H9 (cell line): Measurements from ENCODE around the gene MYH7. TPM values are rescaled to one million over a fixed set of nuclear protein-coding genes. Genes with fewer than 3 reads are reported as not detected.

Source experiments
- DNase-seq: peaks from one replicate; pipeline ENCODE4 v3.0.0-alpha.2; 2017
- H2AFZ ChIP-seq: one replicate; pipeline ENCODE4 v1.6.1; 2013; ENCODE audit warnings: mild to moderate bottlenecking, low read length, control low read depth, moderate library complexity
- H2AK5ac ChIP-seq: 2 replicates; pipeline ENCODE4 v1.6.1; 2013; ENCODE audit warnings: low read length, control low read depth, mixed read lengths; ENCODE audit not compliant: insufficient read length
- H2BK120ac ChIP-seq: one replicate; pipeline ENCODE4 v1.6.1; 2013; ENCODE audit warnings: low read depth, mild to moderate bottlenecking, low read length, control low read depth, inconsistent platforms; ENCODE audit not compliant: poor library complexity, severe bottlenecking
- H2BK12ac ChIP-seq: 2 replicates; pipeline ENCODE4 v1.6.1; 2013; ENCODE audit warnings: low read length, control low read depth, mixed read lengths, low read depth; ENCODE audit not compliant: insufficient read length
- H2BK15ac ChIP-seq: 2 replicates; pipeline ENCODE4 v1.6.1; 2013; ENCODE audit warnings: low read depth, low read length, control low read depth
- H2BK20ac ChIP-seq: one replicate; pipeline ENCODE4 v1.6.1; 2013; ENCODE audit warnings: low read depth, mild to moderate bottlenecking, low read length, control low read depth, inconsistent platforms; ENCODE audit not compliant: poor library complexity, severe bottlenecking
- H2BK5ac ChIP-seq: 2 replicates; pipeline ENCODE4 v1.6.1; 2013; ENCODE audit warnings: low read length, control low read depth, mixed read lengths; ENCODE audit not compliant: insufficient read length
- H3K14ac ChIP-seq: 2 replicates; pipeline ENCODE4 v1.6.1; 2013; ENCODE audit warnings: low read length, control low read depth; ENCODE audit not compliant: insufficient read depth
- H3K18ac ChIP-seq: 2 replicates; pipeline ENCODE4 v1.6.1; 2013; ENCODE audit warnings: low read depth, mild to moderate bottlenecking, mixed read lengths, low read length, control low read depth; ENCODE audit not compliant: insufficient read length
- H3K23ac ChIP-seq: 2 replicates; pipeline ENCODE4 v1.6.1; 2013; ENCODE audit warnings: low read length, control low read depth, mixed read lengths, low read depth; ENCODE audit not compliant: insufficient read length
- H3K23me2 ChIP-seq: 2 replicates; pipeline ENCODE4 v1.6.1; 2013; ENCODE audit warnings: low read depth, mild to moderate bottlenecking, mixed read lengths, low read length, control low read depth; ENCODE audit not compliant: insufficient read length, poor library complexity, severe bottlenecking
- H3K27ac ChIP-seq: 2 replicates; pipeline ENCODE4 v1.5.1; 2013; ENCODE audit warnings: low read length, control low read depth, mixed read lengths, low read depth; ENCODE audit not compliant: insufficient read length
- H3K27me3 ChIP-seq: 2 replicates; pipeline ENCODE4 v1.6.1; 2013; ENCODE audit warnings: low read length, control low read depth, inconsistent platforms; ENCODE audit not compliant: insufficient read depth
- H3K4ac ChIP-seq: 2 replicates; pipeline ENCODE4 v1.6.1; 2013; ENCODE audit warnings: low read depth, mild to moderate bottlenecking, control low read depth, inconsistent platforms, low read length, moderate library complexity
- H3K4me1 ChIP-seq: 2 replicates; pipeline ENCODE4 v1.6.1; 2013; ENCODE audit warnings: low read length, control low read depth, inconsistent platforms; ENCODE audit not compliant: insufficient read depth
- H3K4me2 ChIP-seq: 2 replicates; pipeline ENCODE4 v1.6.1; 2013; ENCODE audit warnings: low read length, control low read depth, mixed read lengths; ENCODE audit not compliant: insufficient read length, insufficient read depth
- H3K56ac ChIP-seq: 2 replicates; pipeline ENCODE4 v1.6.1; 2013; ENCODE audit warnings: low read depth, mild to moderate bottlenecking, mixed read lengths, low read length, control low read depth; ENCODE audit not compliant: insufficient read length
- H3K79me1 ChIP-seq: 2 replicates; pipeline ENCODE4 v1.6.1; 2013; ENCODE audit warnings: low read depth, mild to moderate bottlenecking, moderate library complexity, low read length, control low read depth, inconsistent platforms; ENCODE audit not compliant: insufficient read depth, poor library complexity, severe bottlenecking
- H3K79me2 ChIP-seq: 2 replicates; pipeline ENCODE4 v1.6.1; 2013; ENCODE audit warnings: low read length, control low read depth, inconsistent platforms; ENCODE audit not compliant: insufficient read depth
- H3K9ac ChIP-seq: 2 replicates; pipeline ENCODE4 v1.6.1; 2013; ENCODE audit warnings: low read length, control low read depth, mixed read lengths; ENCODE audit not compliant: insufficient read length; ENCODE audit errors: extremely low read depth
- H3K9me3 ChIP-seq: one replicate; pipeline ENCODE4 v1.6.1; 2013; ENCODE audit warnings: low read depth, low read length, inconsistent platforms; ENCODE audit not compliant: control insufficient read depth
- H3T11ph ChIP-seq: one replicate; pipeline ENCODE4 v1.6.1; 2013; ENCODE audit warnings: mild to moderate bottlenecking, low read length, control low read depth, inconsistent platforms
- H4K20me1 ChIP-seq: one replicate; pipeline ENCODE4 v1.6.1; 2013; ENCODE audit not compliant: control insufficient read depth, insufficient read length, insufficient read depth
- H4K5ac ChIP-seq: 2 replicates; pipeline ENCODE4 v1.6.1; 2013; ENCODE audit warnings: low read depth, mild to moderate bottlenecking, mixed read lengths, low read length, control low read depth; ENCODE audit not compliant: insufficient read length
- H4K8ac ChIP-seq: replicated peaks from 2 replicates; pipeline ENCODE4 v1.6.1; 2013; ENCODE audit warnings: low read length, control low read depth, mixed read lengths, low read depth; ENCODE audit not compliant: insufficient read length
- H4K91ac ChIP-seq: 2 replicates; pipeline ENCODE4 v1.6.1; 2013; ENCODE audit warnings: low read depth, mild to moderate bottlenecking, moderate library complexity, mixed read lengths, low read length, control low read depth; ENCODE audit not compliant: insufficient read length
- H3K27ac Mint-ChIP-seq, 3 experiments: 2 replicates in 2 of 3; 3 replicates in 1 of 3; pipeline ENCODE4 v1.8.0; 2020 to 2021; ENCODE audit warnings: mixed read lengths in 3 of 3, mild to moderate bottlenecking in 1 of 3, moderate library complexity in 1 of 3
- H3K27me3 Mint-ChIP-seq: 2 replicates; pipeline ENCODE4 v1.8.0; 2021; ENCODE audit warnings: low read depth, mild to moderate bottlenecking, moderate library complexity, mixed read lengths
- H3K36me3 Mint-ChIP-seq, 3 experiments: 2 replicates in 2 of 3; 3 replicates in 1 of 3; pipeline ENCODE4 v1.8.0; 2020 to 2021; ENCODE audit warnings: low read depth in 3 of 3, mixed read lengths in 3 of 3; ENCODE audit not compliant: insufficient read depth in 1 of 3
- H3K4me1 Mint-ChIP-seq, 2 experiments: 2 replicates each; pipeline ENCODE4 v1.8.0; 2020; ENCODE audit warnings: mixed read lengths in 2 of 2
- H3K4me3 Mint-ChIP-seq, 2 experiments: 2 replicates in 1 of 2; 3 replicates in 1 of 2; pipeline ENCODE4 v1.8.0; 2020 to 2021; ENCODE audit warnings: mild to moderate bottlenecking in 2 of 2, mixed read lengths in 2 of 2, moderate library complexity in 1 of 2
- H3K9me3 Mint-ChIP-seq, 2 experiments: 2 replicates in 1 of 2; 3 replicates in 1 of 2; pipeline ENCODE4 v1.8.0; 2020; ENCODE audit warnings: mild to moderate bottlenecking in 2 of 2, mixed read lengths in 2 of 2, moderate library complexity in 1 of 2
- WGBS: extraction: QIAGEN DNeasy Blood & Tissue Kit; methylation state at CpG from one replicate; pipeline ENCODE4 v1.1.7; 2013; ENCODE audit warnings: missing lambda C conversion rate, low lambda C conversion rate, mixed read lengths; ENCODE audit not compliant: insufficient read length; ENCODE audit errors: extremely low coverage; 5-methylcytosine and 5-hydroxymethylcytosine counted together
- total RNA-seq: library from RNA; stranded (reverse); gene quantifications from 2 replicates; pipeline ENCODE4 v1.2.1, GENCODE V29; 2021
- TF ChIP-seq, protein P1 (sequence below): fragments of 200-600 bp; sonication (generic); conservative IDR thresholded peaks from 3 replicates; pipeline ENCODE4 v1.8.0; 2021; ENCODE audit warnings: antibody characterized with exemption, mild to moderate bottlenecking

Gene MYH7
- total RNA-seq, 1 experiment from 2014 or later = not detected

- no peak overlapping the region for H4K8ac ChIP-seq
- H3K9me3 Mint-ChIP-seq = peaks cover 0 to 3% of the 10 kb centered on the region in 2 experiments; a peak in 2 of 5 replicates
Observed at GRCh38 chr14:23413681-23414080, 21.8 kb downstream of the MYH7 start.

More at GRCh38 chr14:23413681-23414080, 21.8 kb downstream of the MYH7 start:
- no peak overlapping the region for H2BK12ac ChIP-seq
- H3K4me3 Mint-ChIP-seq = no peak overlapping the region
- H4K91ac ChIP-seq = no peak overlapping the region
- H3K9ac ChIP-seq = no peak overlapping the region
- H3K9me3 ChIP-seq = no peaks in the 10 kb centered on the region
- H3K4me1 Mint-ChIP-seq = peaks cover 6 to 13% of the 10 kb centered on the region in 2 experiments; a peak in 3 of 4 replicates
- H3K27me3 Mint-ChIP-seq = peaks cover 36% of the 10 kb centered on the region
- H3K79me2 ChIP-seq = no peaks in the 10 kb centered on the region
- TF ChIP-seq, protein P1, sequence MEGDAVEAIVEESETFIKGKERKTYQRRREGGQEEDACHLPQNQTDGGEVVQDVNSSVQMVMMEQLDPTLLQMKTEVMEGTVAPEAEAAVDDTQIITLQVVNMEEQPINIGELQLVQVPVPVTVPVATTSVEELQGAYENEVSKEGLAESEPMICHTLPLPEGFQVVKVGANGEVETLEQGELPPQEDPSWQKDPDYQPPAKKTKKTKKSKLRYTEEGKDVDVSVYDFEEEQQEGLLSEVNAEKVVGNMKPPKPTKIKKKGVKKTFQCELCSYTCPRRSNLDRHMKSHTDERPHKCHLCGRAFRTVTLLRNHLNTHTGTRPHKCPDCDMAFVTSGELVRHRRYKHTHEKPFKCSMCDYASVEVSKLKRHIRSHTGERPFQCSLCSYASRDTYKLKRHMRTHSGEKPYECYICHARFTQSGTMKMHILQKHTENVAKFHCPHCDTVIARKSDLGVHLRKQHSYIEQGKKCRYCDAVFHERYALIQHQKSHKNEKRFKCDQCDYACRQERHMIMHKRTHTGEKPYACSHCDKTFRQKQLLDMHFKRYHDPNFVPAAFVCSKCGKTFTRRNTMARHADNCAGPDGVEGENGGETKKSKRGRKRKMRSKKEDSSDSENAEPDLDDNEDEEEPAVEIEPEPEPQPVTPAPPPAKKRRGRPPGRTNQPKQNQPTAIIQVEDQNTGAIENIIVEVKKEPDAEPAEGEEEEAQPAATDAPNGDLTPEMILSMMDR = no peak
- no peaks in the 10 kb centered on the region for H3K79me1 ChIP-seq
- H3K36me3 Mint-ChIP-seq = no peaks in the 10 kb centered on the region
- no peak overlapping the region for H3K23ac ChIP-seq
- no peak overlapping the region for H3K4me2 ChIP-seq
- H3K27ac ChIP-seq = no peak overlapping the region
- no peak overlapping the region for H2BK15ac ChIP-seq
- H2AFZ ChIP-seq = no peak overlapping the region
- no peak overlapping the region for H3K4ac ChIP-seq
- H4K20me1 ChIP-seq = no peaks in the 10 kb centered on the region
- H2BK5ac ChIP-seq = no peak overlapping the region
- no peak overlapping the region for H2BK20ac ChIP-seq
- H3K27me3 ChIP-seq = no peaks in the 10 kb centered on the region
- no peak for DNase-seq
- no peaks in the 10 kb centered on the region for H3K23me2 ChIP-seq
- no peak overlapping the region for H2AK5ac ChIP-seq
- H3K18ac ChIP-seq = no peak overlapping the region
- no peak overlapping the region for H2BK120ac ChIP-seq
- no peaks in the 10 kb centered on the region for H3K4me1 ChIP-seq
- WGBS = no CpG with 5 or more reads among the region's 16 CpGs
- no peak overlapping the region for H3T11ph ChIP-seq
- no peak overlapping the region for H4K5ac ChIP-seq
- H3K56ac ChIP-seq = no peak overlapping the region
- no peak overlapping the region for H3K14ac ChIP-seq
- peak overlapping the region in 1 of 3 experiments; percentile 87; a peak in 1 of 7 replicates for H3K27ac Mint-ChIP-seq
